Right atrium auricular region (tissue), 2 donors: ENCODE measurements around the gene TWF1. TPM values are rescaled to one million over a fixed set of nuclear protein-coding genes. Genes with fewer than 3 reads are reported as not detected.
"Not testable (repeated sequence)": the region's sequence is repeated elsewhere in the genome, so short reads cannot be mapped to it uniquely, and the experiment has no call there.

Experiments used
- DNase-seq: peaks from one replicate; pipeline ENCODE4 v3.0.0-alpha.2; 2019; ENCODE audit warnings: low spot score
- H3K27ac ChIP-seq, 2 donors: fragments of 200-600 bp; sonication (generic); 1 replicate in 1 of 2; 2 replicates in 1 of 2; pipeline ENCODE4 v1.5.1; 2016 to 2019
- H3K27me3 ChIP-seq, 2 donors: fragments of 200-600 bp; sonication (generic); one replicate each; pipeline versions ENCODE4 v1.5.1 to v1.6.0; 2017 to 2019
- H3K36me3 ChIP-seq: fragments of 200-600 bp; sonication (generic); one replicate; pipeline ENCODE4 v1.5.1; 2016
- H3K4me1 ChIP-seq, 2 donors: fragments of 200-600 bp; sonication (generic); one replicate each; pipeline versions ENCODE4 v1.5.1 to v1.6.0; 2017 to 2019
- H3K4me3 ChIP-seq, 2 donors: fragments of 200-600 bp; sonication (generic); 1 replicate in 1 of 2; 2 replicates in 1 of 2; pipeline ENCODE4 v1.5.1; 2017 to 2019; ENCODE audit warnings: mild to moderate bottlenecking in 1 of 2, moderate library complexity in 1 of 2
- H3K9me3 ChIP-seq, 2 donors: fragments of 200-600 bp; sonication (generic); one replicate each; pipeline ENCODE4 v1.5.1; 2019
- total RNA-seq, 2 donors: library from RNA; depleted of rRNA; stranded (reverse); fragments of >200 nt; gene quantifications; one replicate each; pipeline ENCODE4 v1.1.0, GENCODE V29; 2016
- TF ChIP-seq, protein P1 (sequence below), 2 donors: fragments of 200-600 bp; sonication (generic); IDR thresholded peaks; one replicate each; pipeline ENCODE4 v1.5.1; 2019; ENCODE audit warnings: antibody characterized with exemption in 2 of 2

The TWF1 gene
- total RNA-seq, 2 donors from 2014 or later = 18.0 to 19.0 TPM

DNA sequence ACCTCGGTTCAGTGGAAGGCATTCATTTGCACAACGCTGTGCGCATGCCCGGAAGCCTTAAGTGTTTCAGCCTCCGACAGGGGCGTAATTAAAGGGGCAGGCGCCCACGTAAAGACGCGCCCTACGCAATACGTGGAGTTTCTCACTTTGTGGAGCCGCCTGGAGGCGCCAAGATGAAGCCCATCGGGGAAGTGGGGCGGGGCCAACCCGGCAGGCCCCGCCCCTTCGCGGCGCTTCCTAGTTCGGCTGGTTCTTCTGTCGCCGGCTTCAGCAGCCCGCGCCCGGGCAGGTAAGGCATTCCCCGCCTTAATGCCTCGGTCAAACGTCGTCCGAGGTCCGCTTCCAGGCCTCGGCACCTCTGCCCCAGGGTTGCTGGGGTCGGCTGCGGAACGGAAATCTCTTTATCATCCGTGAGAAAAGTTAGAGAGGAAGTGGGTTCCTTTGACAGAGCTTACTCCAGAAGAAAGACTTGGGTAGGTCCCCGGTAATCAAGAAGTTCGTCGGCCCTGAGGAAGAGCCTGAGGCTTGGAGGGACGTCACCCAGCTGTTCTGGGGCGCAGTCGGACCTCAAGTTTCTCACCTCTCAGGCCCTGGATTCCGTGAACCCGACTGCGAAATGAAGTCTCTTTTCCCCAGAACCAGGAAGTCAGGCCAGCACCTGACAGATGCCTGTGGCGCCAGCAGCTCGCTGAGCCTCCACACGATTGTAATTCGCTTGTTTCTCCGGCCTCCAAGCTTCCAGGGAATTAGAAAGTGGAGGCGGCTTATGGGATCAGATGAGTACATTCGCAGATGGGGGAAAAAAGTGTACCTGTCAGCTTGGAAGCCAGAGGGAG is 47.2 kb downstream of the TWF1 start, which contains the start of the genes IRAK4 and PUS7L:
TSS of gene IRAK4 (plus strand) at position 224 of the 836 bp plus-strand sequence. CDS start 9,161 bp downstream, outside the sequence.
TSS of gene PUS7L (minus strand) at position 63 of the 836 bp plus-strand sequence. CDS start 3,545 bp downstream, outside the sequence.
- peak; percentile 97 for DNase-seq
- Histone ChIP-seq H3K4me1 (peaks cover 0 to 21% of the 10 kb centered on the region in 2 donors), H3K27me3 (no peaks in the 10 kb centered on the region), H3K9me3 (no peaks in the 10 kb centered on the region), H3K4me3 (peak within 1 kb of the TSS; percentile 68 to 82), H3K36me3 (no peaks in the 10 kb centered on the region), H3K27ac (peak within 1 kb of the TSS; percentile 72 to 82)
- TF ChIP-seq, protein P1, sequence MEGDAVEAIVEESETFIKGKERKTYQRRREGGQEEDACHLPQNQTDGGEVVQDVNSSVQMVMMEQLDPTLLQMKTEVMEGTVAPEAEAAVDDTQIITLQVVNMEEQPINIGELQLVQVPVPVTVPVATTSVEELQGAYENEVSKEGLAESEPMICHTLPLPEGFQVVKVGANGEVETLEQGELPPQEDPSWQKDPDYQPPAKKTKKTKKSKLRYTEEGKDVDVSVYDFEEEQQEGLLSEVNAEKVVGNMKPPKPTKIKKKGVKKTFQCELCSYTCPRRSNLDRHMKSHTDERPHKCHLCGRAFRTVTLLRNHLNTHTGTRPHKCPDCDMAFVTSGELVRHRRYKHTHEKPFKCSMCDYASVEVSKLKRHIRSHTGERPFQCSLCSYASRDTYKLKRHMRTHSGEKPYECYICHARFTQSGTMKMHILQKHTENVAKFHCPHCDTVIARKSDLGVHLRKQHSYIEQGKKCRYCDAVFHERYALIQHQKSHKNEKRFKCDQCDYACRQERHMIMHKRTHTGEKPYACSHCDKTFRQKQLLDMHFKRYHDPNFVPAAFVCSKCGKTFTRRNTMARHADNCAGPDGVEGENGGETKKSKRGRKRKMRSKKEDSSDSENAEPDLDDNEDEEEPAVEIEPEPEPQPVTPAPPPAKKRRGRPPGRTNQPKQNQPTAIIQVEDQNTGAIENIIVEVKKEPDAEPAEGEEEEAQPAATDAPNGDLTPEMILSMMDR (IDR thresholded peaks at IDR 0.05) = peak in 1 of 2 donors; percentile 55

DNA sequence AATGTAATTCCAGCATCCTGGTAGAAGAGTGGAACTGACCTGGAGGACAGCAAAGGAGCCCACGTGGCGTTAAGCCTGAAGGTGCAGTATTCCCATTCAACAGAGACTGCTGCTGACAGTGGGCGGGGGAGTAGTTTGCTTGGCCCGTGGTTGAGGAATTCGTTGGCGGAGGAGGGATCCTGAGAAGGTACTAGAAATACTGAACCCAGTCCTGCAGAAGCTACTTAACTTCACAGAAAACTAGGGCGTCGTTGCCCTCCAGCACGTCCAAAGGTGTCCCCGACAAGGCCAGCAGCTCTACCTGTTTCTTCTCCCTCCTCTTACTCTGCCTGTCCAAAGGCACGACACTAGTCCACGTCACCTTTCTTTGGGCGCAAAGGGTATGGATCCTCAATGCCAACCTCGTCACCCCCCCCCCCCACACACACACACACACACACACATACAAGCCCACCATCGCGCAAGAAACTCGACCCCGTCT is 47.8 kb downstream of the TWF1 start:
- peak overlapping the region; percentile 68 to 82 for H3K4me3 ChIP-seq
- H3K9me3 ChIP-seq = no peaks in the 10 kb centered on the region
- H3K27ac ChIP-seq = peak overlapping the region; percentile 72 to 82
- no peaks in the 10 kb centered on the region for H3K36me3 ChIP-seq
- DNase-seq = no peak
- H3K4me1 ChIP-seq = peaks cover 0 to 21% of the 10 kb centered on the region in 2 donors
- H3K27me3 ChIP-seq = no peaks in the 10 kb centered on the region
- TF ChIP-seq, protein P1 (IDR thresholded peaks at IDR 0.05) = no peak

DNA sequence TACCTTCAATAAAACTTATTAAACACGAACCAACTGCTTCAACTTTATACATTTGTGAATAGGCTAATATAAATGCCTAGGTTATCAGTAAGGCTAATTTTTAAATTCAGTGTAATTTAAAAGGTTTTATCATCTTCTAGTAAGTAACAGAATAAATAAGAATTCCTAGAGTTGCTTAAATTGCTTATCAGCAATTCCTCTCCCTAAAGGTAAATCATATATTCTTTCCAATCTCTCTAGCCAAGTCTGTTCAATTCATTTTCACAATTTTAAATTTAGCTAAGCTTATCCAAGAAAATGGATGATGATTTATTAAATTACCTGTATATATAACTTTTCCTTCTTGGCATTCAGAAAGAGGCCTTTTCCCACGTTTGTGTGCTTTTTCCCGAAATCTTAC is 52.1 kb downstream of the TWF1 start:
- TF ChIP-seq, protein P1 (IDR thresholded peaks at IDR 0.05) = no peak
- H3K4me1 ChIP-seq = peaks cover 0 to 7% of the 10 kb centered on the region in 2 donors
- no peak for DNase-seq

DNA sequence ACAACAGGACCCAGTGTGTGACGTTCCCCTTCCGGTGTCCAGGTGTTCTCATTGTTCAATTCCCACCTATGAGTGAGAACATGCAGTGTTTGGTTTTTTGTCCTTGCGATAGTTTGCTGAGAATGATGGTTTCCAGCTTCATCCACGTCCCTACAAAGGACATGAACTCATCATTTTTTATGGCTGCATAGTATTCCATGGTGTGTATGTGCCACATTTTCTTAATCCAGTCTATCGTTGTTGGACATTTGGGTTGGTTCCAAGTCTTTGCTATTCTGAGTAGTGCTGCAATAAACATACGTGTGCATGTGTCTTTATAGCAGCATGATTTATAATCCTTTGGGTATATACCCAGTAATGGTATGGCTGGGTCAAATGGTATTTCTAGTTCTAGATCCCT is 54.8 kb downstream of the TWF1 start:
- H3K36me3 ChIP-seq, H3K4me1 ChIP-seq, H3K9me3 ChIP-seq, DNase-seq, H3K27me3 ChIP-seq, H3K27ac ChIP-seq, H3K4me3 ChIP-seq: not testable (repeated sequence)

More for the DNA sequence above, 52.1 kb downstream of the TWF1 start:
- Histone ChIP-seq H3K9me3 (no peaks in the 10 kb centered on the region), H3K4me3 (no peak overlapping the region), H3K27me3 (no peaks in the 10 kb centered on the region), H3K36me3 (no peaks in the 10 kb centered on the region), H3K27ac (no peak overlapping the region)

DNA sequence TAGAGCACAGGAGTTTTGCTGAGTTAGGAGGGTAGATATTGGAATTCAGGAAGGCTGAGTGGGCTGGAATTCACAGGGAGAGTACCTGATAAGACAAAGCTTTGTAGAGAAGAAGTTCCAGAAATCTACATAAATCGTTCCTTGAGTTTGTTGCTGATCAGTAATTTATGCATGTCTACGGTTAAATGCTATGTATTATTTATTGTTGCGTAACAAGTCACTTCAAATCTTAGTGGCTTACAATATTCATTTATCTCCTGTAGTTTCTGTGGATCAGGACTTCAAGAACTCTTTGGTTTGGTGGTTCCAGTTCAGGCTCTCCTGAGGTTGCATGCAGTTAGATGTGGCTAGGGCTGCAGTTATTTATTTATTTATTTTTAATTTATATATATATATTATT is 55.3 kb downstream of the TWF1 start:
- H3K36me3 ChIP-seq = no peaks in the 10 kb centered on the region
- no peaks in the 10 kb centered on the region for H3K27me3 ChIP-seq
- no peak overlapping the region for H3K27ac ChIP-seq
- DNase-seq = no peak
- H3K9me3 ChIP-seq = no peaks in the 10 kb centered on the region
- no peak overlapping the region for H3K4me3 ChIP-seq
- H3K4me1 ChIP-seq = no peaks in the 10 kb centered on the region
- TF ChIP-seq, protein P1 (IDR thresholded peaks at IDR 0.05) = no peak

DNA sequence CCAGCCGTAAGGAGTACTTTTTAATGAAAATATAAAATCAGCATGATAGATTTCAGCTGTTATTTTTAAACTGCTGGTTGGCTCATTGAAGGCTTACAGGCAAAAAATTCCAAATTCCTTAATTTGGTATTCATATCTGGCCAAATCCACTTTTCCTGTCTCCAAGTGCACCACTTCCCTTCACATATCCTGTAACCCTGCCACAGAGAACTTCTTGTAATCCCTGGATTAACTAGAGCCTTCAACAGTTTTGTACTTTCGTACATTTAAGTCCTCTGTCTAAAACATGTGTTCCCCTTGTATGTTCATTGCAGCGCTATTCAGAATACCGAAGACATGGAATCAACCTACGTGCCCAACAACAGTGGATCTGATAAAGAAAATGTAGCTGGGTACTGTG is 57.1 kb downstream of the TWF1 start:
- TF ChIP-seq, protein P1 (IDR thresholded peaks at IDR 0.05) = no peak
- Histone ChIP-seq H3K9me3 (no peaks in the 10 kb centered on the region), H3K27ac (no peak overlapping the region), H3K4me3 (no peak overlapping the region), H3K27me3 (no peaks in the 10 kb centered on the region), H3K4me1 (no peaks in the 10 kb centered on the region), H3K36me3 (peaks cover 14% of the 10 kb centered on the region)
- no peak for DNase-seq
